HT1080 (cell line): Measurements from ENCODE around the gene NHSL1. TPM values are rescaled to one million over a fixed set of nuclear protein-coding genes. Genes with fewer than 3 reads are reported as not detected.

Experiments
- DNase-seq: peaks from one replicate; pipeline ENCODE4 v3.0.0-alpha.2; 2015; ENCODE audit warnings: low read depth
- polyA plus RNA-seq, 2 experiments: library from polyadenylated mRNA; depleted of rRNA; stranded (reverse); fragments of >200 nt; gene quantifications; 2 replicates each; pipeline ENCODE4 v1.2.3, GENCODE V29; 2015
- total RNA-seq: library from RNA; depleted of rRNA; stranded (reverse); fragments of >200 nt; shearing (Covaris generic); gene quantifications from 2 replicates; pipeline ENCODE4 v1.2.3, GENCODE V29; 2014; rRNA removed

Gene NHSL1, protein sequence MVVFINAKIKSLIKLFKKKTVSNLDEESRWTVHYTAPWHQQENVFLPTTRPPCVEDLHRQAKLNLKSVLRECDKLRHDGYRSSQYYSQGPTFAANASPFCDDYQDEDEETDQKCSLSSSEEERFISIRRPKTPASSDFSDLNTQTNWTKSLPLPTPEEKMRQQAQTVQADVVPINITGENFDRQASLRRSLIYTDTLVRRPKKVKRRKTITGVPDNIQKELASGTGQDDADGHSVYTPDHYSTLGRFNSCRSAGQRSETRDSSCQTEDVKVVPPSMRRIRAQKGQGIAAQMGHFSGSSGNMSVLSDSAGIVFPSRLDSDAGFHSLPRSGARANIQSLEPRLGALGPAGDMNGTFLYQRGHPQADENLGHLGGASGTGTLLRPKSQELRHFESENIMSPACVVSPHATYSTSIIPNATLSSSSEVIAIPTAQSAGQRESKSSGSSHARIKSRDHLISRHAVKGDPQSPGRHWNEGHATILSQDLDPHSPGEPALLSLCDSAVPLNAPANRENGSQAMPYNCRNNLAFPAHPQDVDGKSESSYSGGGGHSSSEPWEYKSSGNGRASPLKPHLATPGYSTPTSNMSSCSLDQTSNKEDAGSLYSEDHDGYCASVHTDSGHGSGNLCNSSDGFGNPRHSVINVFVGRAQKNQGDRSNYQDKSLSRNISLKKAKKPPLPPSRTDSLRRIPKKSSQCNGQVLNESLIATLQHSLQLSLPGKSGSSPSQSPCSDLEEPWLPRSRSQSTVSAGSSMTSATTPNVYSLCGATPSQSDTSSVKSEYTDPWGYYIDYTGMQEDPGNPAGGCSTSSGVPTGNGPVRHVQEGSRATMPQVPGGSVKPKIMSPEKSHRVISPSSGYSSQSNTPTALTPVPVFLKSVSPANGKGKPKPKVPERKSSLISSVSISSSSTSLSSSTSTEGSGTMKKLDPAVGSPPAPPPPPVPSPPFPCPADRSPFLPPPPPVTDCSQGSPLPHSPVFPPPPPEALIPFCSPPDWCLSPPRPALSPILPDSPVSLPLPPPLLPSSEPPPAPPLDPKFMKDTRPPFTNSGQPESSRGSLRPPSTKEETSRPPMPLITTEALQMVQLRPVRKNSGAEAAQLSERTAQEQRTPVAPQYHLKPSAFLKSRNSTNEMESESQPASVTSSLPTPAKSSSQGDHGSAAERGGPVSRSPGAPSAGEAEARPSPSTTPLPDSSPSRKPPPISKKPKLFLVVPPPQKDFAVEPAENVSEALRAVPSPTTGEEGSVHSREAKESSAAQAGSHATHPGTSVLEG (N-terminal part only)
- total RNA-seq: 4.0 and 7.5 TPM in 2 replicates
- 4.3 and 6.2 TPM in 2 replicates for polyA plus RNA-seq (2015; cell fraction: cytosol; rRNA removed)
- 5.0 and 5.9 TPM in 2 replicates for polyA plus RNA-seq (2015; cell fraction: nucleus; rRNA removed)

- no peak for DNase-seq
Observed at GRCh38 chr6:138499303-138500018, at the start of gene NHSL1. TSS of gene NHSL1 (minus strand) at chr6:138499494. CDS start at chr6:138499290, 204 bp downstream.

DNA sequence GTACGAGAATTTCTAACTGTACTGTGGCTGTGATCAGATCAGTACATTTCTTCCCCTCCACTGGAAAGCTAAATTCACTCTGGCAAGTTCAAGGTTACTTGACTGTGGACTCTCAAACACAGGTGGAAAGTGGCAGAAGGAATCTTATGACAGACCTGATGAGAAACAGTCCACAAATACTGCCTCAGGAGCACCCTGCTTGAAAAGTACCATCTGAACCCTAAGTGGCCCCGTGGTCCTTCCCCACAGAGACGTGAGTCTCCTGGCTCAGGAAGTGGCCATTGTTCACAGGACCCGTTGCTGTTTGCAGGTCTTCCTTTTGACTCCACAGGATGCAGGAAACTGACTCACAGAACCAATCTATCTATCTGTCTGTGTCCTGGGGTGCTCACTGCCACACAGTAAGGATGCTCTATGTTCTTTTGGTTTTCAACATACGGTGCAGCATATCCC is 47.5 kb upstream of the NHSL1 start:
- peak; percentile 94 for DNase-seq

- no peak for DNase-seq
Observed at GRCh38 chr6:138545621-138545980, 46.3 kb upstream of the NHSL1 start.

- no peak for DNase-seq
Observed at GRCh38 chr6:138544501-138544900, 45.2 kb upstream of the NHSL1 start.

DNA sequence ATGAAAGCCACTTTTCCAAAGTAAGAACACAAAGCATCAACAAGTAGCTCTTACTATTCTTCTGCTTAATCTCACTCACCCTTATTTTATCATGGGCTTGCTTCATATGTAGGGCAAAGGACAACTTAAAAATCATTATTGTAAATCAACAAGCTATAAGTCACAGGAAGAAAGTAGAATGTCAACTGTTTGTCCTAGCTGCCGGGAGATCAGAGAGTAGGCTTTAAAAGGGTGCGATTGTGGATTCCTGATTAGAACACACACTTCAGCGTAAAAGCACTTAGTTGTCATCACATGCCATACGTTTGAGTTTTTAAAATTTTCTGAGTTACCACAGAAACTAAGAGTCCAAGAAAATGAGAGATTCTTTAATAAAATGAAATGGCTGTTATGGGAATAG is 44.4 kb upstream of the NHSL1 start:
- no peak for DNase-seq

DNA sequence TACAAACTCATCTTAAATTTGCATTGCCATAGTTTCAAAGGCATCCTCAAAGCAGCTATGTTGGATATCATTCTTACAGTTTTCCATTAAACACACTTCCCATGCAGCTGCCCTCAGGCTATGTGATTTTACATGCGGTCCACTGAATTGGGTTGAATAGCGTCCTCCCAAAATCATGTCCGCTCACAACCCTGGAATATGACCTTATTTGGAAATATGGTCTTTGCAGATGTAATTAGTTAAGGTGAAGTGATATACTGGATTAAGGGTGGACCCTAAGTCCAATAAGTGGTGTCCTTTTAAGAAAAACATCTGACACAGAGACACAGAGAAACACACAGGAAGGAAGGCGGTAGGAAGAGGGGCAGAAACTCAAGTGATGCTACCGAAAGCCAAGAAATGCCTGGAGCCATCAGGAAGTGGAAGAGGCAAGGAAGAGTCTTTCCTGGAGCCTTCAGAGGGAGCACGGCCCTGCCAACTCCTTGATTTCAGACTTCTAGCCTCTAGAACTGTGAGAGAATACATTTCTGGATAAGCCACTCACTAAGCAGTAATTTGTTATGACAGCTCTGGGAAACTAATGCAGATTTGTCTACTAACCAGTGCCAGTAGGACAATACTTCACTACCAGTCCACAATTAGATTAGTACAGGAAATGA is 42.7 kb upstream of the NHSL1 start:
- DNase-seq: no peak

GRCh38 chr6:138540468-138540867 is 41.2 kb upstream of the NHSL1 start:
- DNase-seq: no peak

GRCh38 chr6:138539876-138540275 is 40.6 kb upstream of the NHSL1 start:
- DNase-seq: no peak

GRCh38 chr6:138538390-138539031 is 39.2 kb upstream of the NHSL1 start:
- DNase-seq: no peak

DNA sequence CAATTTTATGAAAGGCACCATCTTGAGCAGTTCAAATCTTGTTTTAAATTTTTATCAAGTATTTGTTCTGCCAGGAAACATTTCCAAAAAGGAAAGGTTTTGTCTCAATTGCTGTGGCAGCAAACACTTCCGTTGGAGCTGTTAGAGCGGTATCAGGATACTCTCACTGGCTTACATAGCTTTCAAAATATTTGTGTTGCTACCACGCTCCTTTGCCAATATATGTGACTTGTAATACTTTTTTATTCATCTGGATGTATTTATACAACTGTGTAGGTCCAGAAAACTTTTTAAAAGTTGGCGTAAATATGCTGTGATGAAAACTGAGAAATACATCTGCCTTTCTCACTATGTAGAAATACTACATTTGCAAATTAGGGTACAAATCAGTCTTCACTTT is 37.8 kb upstream of the NHSL1 start:
- DNase-seq: no peak

DNA sequence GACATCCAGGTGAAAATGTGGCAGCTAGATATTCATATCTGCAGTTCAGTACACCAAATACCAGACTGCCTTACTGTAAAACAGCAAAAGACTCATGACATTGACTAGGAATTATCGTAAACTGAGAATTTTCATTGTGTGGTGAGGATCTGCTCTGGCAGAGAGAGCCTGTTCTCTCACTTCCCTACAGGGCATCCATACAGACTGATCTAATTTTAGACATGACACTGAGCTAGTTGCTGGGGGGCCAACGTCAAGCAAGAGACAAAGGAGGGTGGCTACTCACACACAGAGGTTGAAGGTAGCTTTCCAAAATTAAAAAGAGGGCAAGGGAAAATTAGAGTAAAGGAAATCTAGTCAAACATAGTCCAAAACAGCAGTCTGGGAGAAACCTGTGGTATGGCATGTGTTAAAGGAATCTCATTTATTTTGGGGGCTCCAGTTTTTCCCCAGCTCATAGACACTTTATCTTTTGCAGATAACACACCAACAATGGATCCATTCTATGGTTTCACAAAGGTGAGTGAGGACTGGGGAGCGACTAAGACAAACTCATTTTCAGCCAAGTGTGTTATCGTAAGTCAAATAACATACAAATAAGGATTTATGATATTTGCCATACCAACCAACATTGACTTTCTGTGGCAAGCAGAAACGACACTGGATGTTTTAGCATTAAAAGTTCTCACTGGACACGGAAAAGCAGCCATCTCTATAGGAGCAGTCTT is 36.6 kb upstream of the NHSL1 start:
- DNase-seq: no peak

DNA sequence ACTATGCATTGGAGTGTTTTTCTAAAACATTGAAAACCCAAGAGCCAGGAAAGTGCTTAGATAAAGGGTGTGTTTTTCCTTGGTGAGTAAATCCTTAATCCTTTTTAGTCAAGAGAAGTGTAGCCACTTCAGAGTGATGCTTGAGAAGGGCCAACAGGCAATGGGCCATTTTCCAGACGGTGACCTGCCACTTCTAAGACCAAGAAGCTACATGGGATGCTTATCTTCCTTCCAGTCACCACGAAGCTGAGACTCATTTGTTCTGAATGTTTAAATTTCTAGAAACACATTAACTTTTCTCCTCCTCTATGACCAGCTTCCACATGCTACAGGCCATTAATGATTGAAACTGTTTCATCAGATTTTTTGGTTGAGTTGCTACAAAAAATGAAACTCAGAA is 34.4 kb upstream of the NHSL1 start:
- no peak for DNase-seq

DNA sequence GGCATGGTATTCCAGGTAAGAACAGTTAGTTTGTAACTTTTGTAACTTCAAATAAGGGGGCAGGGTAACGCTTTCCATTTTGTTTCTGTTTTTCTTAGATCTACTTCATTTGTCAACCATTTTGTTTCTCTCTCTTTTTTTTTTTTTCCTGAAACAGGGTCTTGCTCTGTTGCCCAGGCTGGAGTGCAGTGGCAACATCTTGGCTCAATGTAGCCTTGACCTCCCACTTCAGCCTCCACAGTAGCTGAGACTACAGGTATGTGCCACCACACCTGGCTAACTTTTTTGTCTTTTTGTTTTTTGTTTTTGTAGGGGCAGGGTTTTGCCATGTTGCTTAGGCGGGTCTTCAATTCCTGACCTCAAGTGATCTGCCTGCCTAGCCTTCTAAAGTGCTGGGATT is 32.1 kb upstream of the NHSL1 start:
- DNase-seq: no peak

DNA sequence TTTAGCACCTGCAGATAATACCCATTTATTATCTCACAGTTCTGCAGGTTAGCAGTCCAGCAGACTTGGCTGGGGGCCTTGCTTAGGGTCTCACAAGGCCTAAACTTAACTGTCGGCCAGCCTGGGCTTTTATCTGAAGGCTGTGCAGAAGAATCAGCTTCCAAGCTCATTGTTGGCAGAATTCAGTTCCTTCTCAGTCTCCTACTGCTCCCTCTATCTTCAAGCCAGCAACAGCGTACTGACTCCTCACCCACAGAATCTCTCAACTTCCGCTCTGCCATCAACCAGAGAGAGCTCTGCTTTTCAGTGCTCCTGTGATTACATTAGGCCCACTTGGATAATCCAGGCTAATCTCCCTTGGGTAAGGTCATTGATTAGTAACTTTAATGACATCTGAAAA is 30.2 kb upstream of the NHSL1 start:
- no peak for DNase-seq

DNA sequence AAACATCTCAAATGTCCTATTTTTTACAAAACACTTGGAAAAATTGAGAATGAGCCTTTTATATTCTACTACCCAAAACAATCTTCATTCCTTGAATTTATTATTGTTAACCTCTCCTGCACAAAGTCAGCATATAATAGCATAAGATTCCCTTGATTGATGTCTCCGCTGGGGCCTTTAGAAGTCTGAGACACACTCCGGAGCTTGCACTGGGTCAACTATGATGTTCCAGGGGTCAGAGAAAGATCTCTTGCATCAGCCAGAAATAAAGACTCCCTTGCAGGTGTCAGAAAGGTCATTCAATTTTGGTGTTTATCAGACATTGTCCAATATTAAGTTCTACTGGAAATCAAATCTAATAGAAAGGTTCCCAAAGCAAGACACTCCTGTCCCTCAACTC is 29.7 kb upstream of the NHSL1 start:
- no peak for DNase-seq

GRCh38 chr6:138528137-138528536 is 28.8 kb upstream of the NHSL1 start:
- DNase-seq: no peak

DNA sequence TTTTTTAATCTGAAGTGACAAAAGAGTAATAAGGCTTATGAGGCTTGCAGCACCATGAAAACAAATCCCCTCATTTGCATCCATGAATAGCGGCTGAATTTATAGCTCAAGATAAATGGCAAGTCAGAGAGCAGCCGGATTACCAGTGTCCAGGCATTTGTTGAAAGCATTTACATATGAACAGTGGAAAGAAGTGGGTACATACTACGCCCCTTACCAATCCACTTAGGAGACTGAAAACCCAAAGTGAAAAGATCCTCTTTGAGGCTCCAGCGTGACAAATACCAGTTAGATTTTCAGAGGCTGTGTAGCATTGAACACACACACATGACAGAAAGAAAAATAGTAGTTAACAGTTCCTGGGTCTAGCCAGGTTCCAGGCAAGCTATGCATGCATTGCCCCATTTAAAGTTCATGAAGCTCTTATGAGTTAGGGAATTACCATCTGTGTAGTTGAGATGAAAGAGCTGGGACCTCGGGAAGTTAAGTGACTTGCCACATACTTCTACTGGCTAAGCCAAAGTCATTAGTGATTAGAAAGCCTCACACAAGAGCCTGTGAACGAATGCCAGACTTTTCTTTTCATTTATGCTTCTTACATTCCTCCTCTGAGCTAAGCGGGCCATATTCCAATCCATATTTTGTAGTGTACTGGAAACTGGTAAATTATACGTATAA is 28.3 kb upstream of the NHSL1 start:
- no peak for DNase-seq

DNA sequence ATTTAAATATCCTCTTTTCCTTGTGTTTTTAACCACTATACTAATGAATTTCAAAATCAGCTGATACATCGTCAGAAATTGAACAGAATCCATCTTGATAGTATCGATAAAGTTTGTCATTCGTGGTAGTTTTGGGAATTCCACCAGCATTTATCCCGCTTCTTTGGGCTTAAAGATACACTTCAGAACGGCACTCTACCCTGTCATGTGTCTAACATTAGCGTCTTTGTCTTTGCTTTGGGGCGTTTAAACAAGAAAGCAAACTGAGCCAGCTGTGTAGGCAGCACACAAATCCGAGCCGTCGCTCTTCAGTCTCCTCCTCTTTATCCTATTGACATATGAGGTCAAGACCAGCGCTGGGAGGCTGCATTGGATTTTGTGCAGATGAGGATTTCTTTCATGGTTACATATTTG is 27.5 kb upstream of the NHSL1 start:
- DNase-seq: no peak
